Central memory CD4-positive, alpha-beta T cell (primary cell): Measurements from ENCODE around the gene DNAH11.

Experiments
- DNase-seq: peaks from one replicate; pipeline ENCODE4 v3.0.0; 2022

DNAH11 gene

DNA sequence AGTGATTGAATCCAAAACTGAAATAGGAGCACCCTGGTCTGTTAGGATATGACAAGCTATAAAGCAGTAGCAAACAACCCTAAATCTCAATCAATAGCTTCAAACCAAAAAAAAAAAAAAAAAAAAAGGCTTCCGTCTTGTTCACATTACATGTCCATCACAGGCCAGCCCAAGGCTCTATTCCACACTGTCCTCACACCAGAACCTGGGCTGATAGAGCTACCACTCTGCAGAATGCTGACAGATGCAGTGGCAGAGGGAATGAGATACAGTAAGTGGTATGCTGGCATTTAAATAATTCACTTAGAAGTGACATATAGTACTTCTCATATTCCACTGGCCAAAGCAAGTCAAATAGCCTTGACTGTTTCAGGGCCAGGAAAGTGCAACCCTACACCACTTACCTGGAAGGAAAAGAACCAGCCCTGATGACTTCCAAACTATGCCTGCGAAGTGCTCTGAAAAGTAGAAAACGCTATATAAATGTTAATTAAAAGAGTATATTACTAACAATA is 397.1 kb downstream of the DNAH11 start:
- DNase-seq = no peak

DNA sequence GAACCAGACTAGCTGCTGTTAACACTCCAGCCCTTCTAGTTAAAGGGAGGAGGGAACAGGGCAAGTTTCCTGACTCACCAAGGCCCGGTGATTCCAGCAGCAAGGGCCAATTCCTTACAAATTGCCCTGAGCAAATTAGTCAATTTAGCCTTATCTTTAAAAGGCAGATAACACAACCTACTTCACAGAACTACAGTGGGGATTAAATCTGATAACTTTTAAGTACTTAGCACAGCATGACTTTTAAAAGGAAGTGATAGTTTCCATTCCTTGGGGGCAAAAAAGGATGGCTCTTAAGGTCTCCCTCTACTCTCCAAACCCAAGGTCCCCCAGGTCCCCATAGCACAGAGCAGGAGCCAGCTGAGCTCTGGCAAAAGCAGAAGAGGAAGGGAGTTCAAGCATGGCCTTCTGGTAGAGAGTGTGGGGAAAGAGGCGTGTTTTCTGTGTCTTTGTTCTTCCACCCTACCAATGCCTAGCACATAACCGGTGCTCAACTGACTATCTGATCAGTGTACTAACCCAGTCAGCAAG is 398.8 kb downstream of the DNAH11 start:
- DNase-seq = no peak

DNA sequence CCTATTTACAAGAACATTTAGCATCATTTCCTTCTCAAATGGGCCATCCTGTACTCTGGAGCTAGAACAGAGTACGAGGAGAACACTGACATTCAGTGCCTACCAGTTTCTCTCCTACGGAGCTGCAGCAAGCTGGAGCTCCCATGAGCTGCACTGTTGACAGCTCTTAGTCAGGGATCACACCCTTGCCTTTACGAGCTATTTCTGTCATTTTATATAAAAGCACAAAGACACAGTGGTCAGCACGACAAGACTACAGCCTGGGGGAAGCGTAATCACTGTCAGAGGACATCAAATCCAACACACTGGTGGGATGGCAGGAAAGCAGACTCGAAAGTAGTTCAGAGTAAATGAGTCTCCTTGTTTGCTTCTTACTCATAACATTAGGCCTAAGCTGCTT is 400.1 kb downstream of the DNAH11 start:
- no peak for DNase-seq

DNA sequence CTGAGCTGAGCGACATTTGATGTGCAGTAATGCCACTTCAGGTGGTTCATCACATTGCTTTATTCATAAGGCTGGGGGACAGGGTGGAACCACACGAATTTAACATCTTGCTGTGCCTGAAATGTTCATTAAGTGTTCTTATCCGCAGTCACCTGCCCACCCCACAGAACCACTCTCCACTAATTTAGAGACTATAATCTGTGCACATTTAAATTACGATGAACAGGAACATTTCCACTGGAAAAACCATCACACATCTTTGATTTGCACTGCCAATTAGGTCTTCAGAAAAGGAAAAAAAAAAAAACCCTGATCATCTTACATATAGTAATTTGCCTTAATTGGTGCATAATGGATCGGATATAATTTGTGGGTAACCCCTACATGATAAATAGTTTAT is 400.6 kb downstream of the DNAH11 start:
- DNase-seq = no peak

DNA sequence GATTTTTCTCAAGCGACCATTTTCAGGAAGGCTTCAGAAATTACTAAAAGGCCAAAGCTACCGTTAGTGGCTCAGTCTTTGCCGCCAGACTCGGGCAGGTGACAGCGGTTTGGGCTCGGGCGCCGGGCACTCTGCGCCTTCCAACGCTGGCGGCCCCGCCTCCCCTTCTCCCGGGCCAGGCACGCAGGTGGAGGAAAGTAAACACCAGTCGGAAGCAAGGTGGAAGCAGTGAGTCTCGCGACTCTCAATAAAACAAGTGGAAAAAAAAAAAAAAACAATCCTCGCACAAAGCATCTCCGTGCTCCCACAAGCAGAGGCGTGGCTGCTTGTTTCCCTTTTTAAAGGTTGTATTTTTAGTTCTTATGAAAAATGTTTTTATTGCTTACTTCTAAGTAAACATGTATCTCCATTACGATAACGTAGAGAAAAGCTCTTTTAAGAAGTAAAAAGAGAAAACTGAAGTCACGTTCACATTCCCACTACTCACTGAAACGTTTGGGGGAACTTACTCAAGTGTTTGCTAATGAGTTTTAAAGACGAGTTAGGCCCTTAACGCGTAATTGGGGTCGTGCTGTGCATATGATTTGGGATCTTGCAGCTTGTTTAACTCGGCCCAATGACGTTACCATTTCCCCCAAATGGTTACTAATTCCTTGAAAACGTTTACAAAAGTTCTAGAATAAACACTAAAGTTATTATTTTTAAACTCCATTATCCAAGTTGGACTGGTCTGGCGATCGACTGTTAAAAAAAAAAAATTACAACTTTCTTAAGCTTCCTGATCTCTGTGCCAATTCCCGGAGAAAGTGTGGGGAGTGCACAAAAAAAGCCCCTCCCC is 402.0 kb downstream of the DNAH11 start:
- peak; percentile 8 for DNase-seq

DNA sequence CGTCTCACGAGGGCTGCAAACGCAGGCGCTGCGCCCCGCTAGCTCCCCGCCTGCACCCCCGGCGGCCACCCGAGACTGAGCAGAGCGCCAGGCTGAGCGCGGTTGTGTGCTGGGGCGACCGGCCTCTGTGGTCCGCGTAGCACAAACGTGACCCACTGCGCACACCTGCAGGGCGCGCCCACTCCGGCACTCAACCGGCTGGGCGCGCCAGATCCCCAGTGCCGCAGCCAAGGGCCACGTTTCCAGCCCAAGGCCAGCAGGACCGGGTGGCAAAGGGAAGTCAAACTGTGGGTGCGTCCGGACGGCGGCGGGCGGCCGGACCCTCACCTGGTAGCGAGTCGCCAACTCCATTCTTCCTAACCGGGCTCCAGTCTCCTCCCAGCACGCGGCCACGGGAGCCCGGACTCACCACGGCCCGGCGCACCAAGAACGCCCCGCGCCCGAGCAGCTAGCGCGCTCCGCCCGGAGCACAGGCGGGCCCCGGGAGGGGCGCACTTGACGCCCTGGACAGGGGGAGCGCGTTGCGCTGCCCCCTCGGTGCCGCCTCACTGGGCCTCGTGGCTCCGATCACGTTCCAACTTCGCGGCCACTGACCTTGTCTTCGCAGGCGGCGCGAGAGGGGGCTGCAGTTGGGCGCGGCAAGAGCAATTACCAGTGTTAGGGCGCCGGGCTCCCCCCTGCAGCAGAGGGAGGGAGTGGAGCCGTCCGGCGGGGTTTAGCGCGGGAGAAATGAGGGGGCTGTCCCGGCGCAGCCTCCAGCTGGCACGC is 402.8 kb downstream of the DNAH11 start, which contains the start of gene CDCA7L:
CDCA7L (minus strand) TSS at position 446 of the 768 bp plus-strand sequence; CDS start at position 351, 95 bp downstream.
- DNase-seq = peak; percentile 14

DNA sequence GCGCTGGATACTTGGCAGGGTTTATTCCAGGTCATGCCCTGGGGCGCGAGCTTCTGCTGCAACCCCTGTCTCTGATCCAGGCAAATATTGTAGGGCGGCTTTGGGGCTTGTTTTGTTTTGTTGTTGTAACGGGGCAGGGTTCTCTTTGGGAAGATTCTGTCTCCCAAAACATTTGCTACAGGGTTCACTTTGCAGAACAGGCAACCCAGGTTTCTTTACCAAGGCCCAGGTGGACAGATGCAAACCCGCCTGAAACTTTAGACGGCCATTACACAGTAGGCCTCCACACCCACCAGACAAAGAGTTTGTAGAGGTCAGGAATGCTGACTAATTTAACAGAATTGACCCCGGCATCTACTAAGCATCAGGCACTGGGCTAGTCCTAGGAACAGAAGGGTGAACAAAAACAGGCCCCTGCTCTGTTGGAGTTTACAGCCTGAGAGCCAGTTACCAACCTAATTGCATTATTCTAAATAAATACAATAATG is 403.4 kb downstream of the DNAH11 start:
- no peak for DNase-seq

DNA sequence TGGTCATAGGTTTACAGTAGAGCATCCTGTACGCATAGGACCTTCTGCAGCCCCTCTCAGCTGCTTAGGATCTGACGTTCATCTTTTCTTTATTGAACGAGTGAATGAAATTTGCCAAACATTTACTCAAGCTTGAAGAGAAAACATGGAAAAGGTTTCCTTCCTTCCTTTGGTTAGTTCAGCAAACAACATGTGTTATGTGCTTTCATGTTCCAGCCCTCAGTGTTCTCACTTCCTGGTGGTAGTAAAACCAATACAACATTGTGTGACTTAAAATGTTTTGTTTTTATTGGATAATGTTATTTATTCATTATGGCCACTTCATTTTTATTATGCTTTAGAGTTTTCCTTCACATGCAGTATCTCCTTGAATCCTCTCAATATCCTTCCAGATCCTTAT is 404.2 kb downstream of the DNAH11 start:
- no peak for DNase-seq

DNA sequence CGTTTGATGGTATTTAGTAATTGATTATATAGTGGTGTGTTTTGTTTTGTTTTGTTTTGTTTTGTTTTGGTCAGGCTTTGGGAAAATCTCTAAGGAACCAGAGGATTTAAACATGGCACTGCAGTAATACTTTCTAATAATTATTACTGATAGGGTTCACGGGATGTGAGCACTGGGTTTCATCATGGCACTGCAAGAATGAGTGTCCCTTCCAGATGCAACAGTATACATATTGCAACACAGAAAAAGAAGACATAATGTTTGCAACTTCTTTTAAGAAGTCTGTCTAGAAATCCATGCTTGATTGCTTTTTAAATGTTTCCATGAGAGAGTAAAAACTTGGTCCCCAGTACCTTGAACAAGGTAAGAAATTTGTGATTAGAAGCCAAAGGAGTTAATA is 405.1 kb downstream of the DNAH11 start:
- no peak for DNase-seq

DNA sequence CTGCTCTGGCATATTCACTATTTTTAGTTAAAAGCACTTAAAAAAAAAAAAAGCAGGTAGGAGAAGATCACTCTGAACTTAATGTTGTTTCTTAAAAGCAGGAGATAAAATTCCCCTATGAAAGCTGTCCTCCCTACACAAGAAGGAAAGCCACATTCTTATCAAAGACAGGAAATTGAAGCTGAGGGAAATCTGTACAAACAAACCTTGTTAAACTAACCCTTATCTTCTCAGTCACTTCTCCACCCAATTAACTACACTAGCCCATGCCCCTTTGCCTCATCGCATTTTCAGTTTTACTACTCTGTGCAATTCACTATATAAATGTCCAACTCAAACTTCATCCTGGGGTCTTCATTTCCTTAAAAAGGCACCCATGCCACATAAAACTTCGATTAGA is 405.5 kb downstream of the DNAH11 start:
- DNase-seq = no peak

DNA sequence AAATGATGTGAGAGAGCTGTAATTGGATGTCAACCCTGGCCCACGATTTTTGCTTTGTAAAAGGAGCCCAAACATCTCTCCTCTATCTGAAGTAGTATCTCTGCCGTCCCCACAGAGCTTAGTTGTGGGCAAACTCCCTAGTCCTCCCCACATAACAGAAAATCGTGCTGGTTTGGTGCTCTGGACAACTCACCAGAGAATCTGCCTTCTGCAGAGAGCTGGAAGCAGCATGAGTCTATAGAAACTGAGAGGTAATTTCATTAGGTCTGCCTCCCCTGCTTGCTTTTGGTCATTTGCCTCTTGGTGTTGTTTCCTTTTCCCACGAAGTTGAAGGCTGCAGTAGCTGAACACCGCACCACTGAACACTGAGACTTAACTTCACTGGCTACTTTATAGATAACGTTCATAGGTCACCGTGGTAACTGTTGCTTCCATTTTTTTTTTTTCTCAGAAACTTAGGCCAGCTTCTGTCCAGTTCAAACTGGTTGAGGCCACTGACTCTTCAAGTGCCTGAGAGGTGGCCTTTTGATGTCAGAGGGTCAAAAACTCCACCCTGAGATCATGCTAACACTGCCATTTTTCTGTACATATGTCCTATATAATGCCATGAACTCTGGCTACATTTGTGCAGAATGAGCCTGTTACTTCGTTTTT is 406.2 kb downstream of the DNAH11 start:
- DNase-seq = no peak
